HG02885 (cell line): ENCODE measurements around the gene LAG3.
"Not testable (repeated sequence)": the region's sequence is repeated elsewhere in the genome, so short reads cannot be mapped to it uniquely, and the experiment has no call there.

Experiments used
- ATAC-seq: cut with Tn5 transposase; IDR thresholded peaks from one replicate; pipeline ENCODE4 v1.9.1; 2021; ENCODE audit warnings: mild to moderate bottlenecking; ENCODE audit not compliant: unreplicated experiment, poor library complexity

The LAG3 gene

DNA sequence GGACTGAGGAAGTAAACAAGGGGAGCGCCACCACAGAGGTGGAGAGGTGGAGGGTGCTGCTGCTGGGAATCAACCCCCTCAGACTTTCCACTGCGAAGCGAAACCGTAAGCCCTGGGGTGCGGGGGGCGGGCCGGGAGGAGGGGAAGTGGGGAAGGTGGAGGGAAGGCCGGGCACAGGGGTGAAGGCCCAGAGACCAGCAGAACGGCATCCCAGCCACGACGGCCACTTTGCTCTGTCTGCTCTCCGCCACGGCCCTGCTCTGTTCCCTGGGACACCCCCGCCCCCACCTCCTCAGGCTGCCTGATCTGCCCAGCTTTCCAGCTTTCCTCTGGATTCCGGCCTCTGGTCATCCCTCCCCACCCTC lies at the start of gene LAG3:
LAG3 (plus strand) TSS at position 190 of the 365 bp plus-strand sequence. CDS start 333 bp downstream, outside the sequence.
- no peak for ATAC-seq

DNA sequence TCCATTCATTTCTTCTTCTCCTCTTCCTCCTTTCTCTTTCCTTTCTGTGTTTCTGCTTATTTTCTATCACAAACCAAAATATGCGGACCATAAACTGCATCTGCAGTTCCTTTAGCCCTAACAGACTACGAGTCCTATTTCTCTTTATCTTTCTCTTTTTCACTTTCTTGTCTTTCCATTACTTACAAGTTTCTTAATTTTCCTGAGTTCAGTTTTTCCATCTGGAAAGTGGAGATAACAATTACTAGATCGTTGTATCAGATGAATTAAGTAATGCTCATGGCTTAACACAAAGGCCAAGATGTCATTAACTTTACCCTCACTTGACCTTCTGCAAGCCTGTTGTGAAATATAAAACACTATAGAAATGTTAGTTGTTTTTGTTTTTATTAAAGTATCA lies 49.5 kb upstream of the LAG3 start:
- ATAC-seq: no peak

DNA sequence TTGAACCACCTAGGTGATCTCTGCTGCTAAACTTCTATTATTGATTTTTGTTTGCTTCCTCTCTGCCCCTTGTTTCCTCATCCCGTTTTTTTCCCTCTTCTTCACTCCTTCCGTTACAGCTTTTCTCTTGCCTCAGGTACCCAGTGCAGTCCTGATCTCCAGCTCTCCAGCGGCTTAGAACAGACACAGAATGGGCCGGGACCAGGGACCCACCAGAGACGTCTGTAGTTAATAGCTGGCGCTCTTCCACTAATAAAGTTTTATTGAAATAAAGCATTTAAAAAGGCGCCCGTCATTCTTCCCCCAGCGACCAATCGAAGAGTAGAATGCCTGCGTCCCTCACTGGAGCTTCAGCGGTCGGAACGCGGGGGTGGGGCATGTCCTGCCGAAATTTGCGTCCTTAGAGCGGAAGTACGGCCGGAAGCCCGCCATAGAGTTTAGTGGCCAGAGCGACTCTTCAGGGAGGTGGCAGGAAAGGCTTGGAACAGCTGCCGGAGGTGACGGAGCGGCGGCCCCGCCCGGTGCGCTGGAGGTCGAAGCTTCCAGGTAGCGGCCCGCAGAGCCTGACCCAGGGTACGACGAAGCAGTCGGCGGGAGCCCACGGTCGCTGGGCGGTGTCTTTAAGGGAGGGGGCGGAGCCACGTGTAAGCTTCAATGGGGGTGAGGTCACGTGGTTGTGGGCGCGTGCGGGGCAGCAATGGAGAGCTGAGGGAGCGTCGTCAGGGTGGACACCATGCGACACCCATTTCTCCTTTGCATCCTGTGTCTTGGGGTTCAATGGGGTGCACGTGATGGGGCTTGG lies 48.5 kb upstream of the LAG3 start, which contains the start of gene COPS7A:
COPS7A (plus strand) TSS at position 440 of the 802 bp plus-strand sequence. CDS start 611 bp downstream, outside the sequence.
- peak; percentile 93 for ATAC-seq

DNA sequence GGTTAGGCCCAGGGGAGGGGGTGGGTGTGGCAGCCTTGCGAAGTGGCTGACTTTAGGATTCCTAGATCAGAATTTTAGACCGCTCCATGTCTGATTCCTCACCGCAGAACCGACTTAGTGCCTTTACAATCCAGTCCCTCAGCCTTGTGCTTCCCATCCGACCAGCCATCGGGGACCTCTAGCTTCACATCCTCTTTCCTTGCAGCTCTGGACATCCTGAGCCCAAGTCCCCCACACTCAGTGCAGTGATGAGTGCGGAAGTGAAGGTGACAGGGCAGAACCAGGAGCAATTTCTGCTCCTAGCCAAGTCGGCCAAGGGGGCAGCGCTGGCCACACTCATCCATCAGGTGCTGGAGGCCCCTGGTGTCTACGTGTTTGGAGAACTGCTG lies 47.9 kb upstream of the LAG3 start:
- peak; percentile 25 for ATAC-seq

- no peak for ATAC-seq
Measured at GRCh38 chr12:6725350-6725749, 47.0 kb upstream of the LAG3 start.

DNA sequence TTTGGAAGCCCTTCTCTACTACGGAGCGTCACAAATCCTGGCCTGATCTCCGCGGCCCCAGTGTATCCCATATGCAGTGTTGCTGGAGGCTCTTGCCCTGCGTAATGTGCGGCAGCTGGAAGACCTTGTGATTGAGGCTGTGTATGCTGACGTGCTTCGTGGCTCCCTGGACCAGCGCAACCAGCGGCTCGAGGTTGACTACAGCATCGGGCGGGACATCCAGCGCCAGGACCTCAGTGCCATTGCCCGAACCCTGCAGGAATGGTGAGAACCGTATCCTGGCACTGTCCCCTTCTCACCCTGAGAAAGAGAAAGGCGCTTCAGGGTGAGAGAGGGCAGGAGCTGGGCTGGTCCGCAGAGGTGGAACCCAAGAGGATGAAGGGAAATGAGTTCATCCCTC lies 43.1 kb upstream of the LAG3 start:
- ATAC-seq: no peak

DNA sequence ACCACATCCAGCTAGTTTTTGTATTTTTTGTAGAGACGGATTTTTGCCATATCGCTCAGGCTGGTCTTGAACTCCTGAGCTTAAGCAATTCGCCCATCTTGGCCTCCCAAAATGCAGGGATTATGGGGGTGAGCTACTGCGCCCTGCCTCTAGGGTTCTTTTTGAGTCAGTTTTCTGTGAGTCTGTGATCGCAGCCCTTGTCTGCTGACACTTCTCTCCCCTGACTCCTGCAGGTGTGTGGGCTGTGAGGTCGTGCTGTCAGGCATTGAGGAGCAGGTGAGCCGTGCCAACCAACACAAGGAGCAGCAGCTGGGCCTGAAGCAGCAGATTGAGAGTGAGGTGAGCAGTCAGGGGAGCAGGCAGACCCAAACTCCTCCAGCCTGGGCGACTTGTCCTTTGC lies 42.2 kb upstream of the LAG3 start:
- ATAC-seq: no peak

DNA sequence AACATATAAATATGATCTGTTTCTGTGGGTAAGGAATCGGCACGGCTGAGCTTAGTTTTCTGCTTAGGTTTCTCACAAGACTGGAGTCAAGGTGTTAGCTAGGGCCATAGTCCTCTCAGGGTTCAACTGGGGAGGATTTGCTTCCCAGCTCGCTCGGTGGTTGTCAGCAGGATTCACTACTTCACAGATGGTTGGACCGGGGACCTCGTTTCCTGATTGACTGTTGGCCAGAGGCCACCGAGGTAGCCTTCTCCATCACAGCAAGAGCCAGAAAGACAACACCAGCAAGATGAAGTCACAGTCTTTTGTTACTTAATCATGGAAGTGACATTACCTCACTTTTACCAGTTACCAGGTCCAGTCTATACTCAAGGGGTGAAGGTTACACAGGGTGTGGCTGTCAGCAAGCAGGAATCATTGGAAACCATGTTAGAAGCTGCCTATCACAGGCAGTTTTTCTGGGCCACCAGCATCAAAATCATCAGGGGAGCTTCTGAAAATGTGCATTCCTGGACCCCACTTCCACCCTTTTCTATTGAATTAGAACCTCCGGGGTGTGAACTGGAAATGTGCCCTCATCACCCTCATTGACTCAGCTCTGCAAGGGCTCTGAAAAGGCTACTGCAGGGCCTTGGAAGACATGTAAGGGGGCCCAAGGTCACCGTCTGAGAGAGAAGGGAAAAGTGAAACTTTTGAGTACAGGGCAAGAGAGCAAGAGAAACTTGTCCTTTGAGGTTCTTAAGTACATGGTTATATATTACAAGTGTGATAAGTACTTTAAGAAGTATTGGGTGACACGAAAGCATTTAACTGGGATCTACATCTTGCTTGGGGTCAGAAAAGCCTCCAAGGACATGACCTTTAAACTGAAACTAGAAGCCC lies 37.6 kb upstream of the LAG3 start:
- ATAC-seq: no peak

DNA sequence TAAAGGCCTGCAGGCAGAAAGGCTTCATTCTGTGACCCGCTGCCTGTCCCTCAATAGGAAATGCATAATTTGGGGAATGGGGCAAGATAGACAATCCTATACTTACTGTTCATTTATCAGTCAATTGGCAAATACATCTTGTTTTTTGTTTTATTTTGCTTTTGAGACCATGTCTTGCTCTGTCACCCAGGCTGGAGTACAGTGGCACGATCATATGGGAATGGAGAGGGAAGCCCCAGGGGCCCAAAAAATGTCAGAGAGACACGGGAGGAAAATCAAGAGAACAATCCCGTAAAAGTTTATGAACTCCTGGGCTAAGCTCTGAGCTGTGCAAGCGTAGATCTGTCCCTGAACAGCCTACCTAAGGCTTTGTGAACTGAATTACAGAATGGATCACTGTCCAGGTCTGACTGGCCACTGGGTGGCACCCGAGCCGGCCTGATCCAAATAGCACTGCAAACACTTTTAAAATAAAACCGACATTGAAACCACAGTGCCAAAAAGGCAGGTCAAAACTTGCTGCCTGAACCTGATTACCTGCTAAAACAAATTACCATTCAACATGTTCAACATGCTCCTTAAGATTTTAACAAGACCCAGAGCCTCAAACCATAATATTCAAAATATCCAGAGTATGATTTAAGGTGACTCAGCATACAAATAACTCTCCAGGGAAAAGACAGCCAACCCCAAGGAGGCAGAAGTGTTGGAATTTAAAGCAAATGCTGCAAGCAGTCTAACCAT lies 36.7 kb upstream of the LAG3 start:
- no peak for ATAC-seq

DNA sequence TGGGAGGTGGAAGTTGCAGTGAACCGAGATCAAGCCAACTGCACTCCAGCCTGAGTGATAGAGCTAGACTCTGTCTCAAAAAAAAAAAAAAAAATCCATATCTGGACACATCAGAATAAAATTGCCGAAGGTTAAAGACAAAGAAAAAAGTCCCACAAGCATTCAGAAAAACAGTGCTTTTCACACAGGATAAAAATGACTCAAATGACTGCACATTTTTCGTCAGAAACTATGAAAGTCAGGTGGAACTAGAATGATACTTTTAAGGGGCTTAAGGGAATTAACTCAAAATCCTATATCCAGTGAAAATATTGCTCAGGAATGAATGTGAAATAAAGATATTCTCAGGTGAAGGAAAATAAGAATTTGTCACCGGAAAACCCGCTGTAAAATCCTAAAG lies 35.6 kb upstream of the LAG3 start:
- no peak for ATAC-seq

GRCh38 chr12:6742080-6742479 lies 30.2 kb upstream of the LAG3 start:
- not testable (repeated sequence) for ATAC-seq

DNA sequence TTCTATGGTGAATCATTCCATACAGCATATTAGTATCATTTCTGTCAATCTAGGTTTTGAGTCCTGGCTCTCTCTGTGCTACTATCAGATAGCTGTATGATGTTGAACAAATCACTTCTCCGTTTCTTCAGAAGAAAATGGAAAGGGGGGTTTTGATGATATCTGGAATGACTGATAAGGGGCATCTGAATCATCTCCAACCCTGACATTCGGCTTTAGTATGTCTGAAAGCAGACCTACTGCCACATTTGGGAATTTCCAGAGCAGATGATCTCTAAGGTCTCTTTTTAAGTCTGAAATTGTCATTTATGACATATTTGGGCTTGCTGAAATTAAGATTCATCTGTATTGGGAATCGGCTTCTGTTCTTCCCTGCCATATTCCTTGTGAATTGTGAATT lies 29.5 kb upstream of the LAG3 start:
- ATAC-seq: no peak

DNA sequence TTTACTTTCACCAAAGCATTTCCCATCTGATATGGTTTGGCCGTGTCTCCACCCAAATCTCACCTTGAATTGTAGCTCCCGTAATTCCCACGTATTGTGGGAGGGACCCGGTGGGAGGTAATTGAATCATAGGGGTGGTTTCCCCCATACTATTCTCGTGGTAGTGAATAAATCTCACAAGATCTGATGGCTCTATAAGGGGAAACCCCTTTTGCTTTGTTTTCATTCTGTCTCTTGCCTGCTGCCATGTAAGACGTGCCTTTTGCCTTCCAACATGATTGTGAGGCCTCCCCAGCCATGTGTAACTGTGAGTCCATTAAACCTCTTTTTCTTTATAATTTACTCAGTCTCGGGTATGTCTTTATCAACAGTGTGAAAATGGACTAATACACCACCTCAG lies 29.0 kb upstream of the LAG3 start:
- ATAC-seq: not testable (repeated sequence)

- no peak for ATAC-seq
Measured at GRCh38 chr12:6745741-6746525, 26.4 kb upstream of the LAG3 start.

GRCh38 chr12:6747216-6747615 lies 25.1 kb upstream of the LAG3 start:
- no peak for ATAC-seq

GRCh38 chr12:6748761-6749160 lies 23.6 kb upstream of the LAG3 start:
- ATAC-seq: no peak

GRCh38 chr12:6750506-6750905 lies 21.8 kb upstream of the LAG3 start:
- no peak for ATAC-seq

- no peak for ATAC-seq
Measured at GRCh38 chr12:6751767-6752166, 20.6 kb upstream of the LAG3 start.

DNA sequence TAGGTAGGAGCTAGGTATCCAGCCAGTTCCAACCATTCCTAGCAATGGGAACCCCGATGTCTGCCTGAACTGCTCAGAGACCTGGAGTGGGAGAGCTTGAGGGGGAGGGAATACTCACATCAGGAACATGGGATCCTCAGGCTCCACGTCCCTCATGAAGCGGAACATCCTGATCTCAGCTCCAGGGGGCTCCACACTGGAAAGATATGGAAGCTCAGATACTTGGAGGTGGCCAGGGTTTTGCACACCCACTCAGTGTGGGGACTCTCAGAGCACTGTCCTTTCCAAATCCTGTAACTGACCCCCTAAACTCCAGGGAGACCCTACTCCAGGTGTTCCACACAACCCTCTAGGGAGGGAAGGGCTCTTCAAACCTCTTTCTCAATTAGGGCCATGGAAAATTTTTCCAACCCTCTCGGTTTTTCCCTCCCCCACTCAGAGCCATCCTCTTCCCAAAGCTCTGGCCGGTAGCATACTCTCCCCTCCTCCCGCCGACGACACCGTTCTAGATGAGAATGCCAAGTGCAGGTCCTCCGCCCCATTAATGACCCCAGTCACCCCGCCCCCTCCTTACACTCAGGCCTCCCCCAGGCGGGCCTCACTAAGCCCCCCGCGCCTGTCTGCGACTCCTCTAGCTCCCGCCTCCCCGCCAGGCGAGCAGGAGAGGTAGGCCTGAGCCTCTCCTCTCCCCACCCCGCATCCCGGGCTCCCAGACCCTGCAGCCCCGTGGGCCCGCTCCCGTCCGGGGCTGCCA lies 20.0 kb upstream of the LAG3 start:
- no peak for ATAC-seq
